Esophagus muscularis mucosa (tissue), 3 donors: Measurements from ENCODE around the gene SATB1.

Source experiments
- POLR2A ChIP-seq: fragments of 450-650 bp; IDR thresholded peaks from one replicate; pipeline ENCODE4 v1.6.1; 2017; ENCODE audit warnings: antibody characterized with exemption, moderate library complexity, mild to moderate bottlenecking, low read depth
- POLR2AphosphoS5 ChIP-seq, 2 donors: sonication (generic); formaldehyde crosslinking; IDR thresholded peaks; one replicate each; pipeline ENCODE4 v1.6.1; 2017; ENCODE audit warnings: antibody characterized with exemption in 2 of 2
- TF ChIP-seq, protein P1 (sequence below), 3 experiments: fragments of 200-600 bp in 2 of 3; fragments of 450-650 bp in 1 of 3; sonication (generic) in 2 of 3; IDR thresholded peaks; one replicate each; pipeline ENCODE4 v1.5.1; 2017 to 2019; ENCODE audit warnings: antibody characterized with exemption in 3 of 3, mild to moderate bottlenecking in 2 of 3, moderate library complexity in 1 of 3

DNA sequence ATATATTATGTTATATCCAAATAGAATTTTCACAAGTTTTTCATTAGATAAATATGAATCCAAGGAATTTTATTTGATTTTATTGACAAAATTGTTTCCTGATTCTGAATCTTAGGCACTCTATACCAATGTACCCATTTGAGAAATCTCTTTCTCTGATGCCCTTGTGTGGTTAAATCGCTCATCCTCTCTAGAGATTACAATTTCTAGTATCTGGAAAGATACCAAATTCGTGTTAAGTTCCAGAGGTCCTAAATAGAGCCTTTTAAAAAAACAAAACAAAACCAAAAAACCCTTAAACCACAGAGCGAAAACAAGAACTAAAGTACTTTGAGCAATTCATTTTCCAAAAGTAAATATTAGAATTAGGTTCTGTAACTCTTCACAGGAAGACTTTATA is 20.0 kb downstream of the SATB1 start:
- TF ChIP-seq, protein P1, sequence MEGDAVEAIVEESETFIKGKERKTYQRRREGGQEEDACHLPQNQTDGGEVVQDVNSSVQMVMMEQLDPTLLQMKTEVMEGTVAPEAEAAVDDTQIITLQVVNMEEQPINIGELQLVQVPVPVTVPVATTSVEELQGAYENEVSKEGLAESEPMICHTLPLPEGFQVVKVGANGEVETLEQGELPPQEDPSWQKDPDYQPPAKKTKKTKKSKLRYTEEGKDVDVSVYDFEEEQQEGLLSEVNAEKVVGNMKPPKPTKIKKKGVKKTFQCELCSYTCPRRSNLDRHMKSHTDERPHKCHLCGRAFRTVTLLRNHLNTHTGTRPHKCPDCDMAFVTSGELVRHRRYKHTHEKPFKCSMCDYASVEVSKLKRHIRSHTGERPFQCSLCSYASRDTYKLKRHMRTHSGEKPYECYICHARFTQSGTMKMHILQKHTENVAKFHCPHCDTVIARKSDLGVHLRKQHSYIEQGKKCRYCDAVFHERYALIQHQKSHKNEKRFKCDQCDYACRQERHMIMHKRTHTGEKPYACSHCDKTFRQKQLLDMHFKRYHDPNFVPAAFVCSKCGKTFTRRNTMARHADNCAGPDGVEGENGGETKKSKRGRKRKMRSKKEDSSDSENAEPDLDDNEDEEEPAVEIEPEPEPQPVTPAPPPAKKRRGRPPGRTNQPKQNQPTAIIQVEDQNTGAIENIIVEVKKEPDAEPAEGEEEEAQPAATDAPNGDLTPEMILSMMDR (IDR thresholded peaks at IDR 0.05), result no peak
- TF ChIP-seq POLR2AphosphoS5 (IDR thresholded peaks at IDR 0.05) (no peak), POLR2A (no peak)
